GM21737 (cell line): Measurements from ENCODE around the gene CACFD1.

Experiments used
- ATAC-seq: cut with Tn5 transposase; IDR thresholded peaks from one replicate; pipeline ENCODE4 v1.9.1; 2021; ENCODE audit warnings: mild to moderate bottlenecking, moderate library complexity; ENCODE audit not compliant: unreplicated experiment

The CACFD1 gene

GRCh38 chr9:133459476-133460404 is at the start of gene CACFD1:
Gene CACFD1 (plus strand): TSS chr9:133459978. CDS start chr9:133460067, 89 bp downstream.
- peak; percentile 63 for ATAC-seq

DNA sequence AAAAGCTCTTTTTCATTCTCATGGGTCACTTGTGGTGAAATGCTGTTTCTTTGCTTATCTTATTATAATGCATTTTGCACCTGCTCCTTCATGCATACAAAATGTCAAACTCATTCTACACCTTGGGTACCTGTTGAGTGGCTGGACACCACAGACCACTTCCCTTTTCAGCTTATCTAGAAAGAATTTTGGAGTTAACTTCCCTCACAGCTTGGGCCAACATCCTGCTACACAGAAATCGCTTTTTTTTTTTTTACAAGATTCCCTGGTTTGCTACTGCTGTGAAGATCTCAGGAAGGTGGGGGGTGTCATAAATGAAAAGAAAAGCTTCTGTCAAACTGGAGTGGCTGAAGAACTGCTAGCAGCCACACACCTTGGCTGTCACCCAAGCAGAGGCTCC is 44.6 kb upstream of the CACFD1 start:
- no peak for ATAC-seq

GRCh38 chr9:133417541-133418461 is 42.0 kb upstream of the CACFD1 start, which contains the start of gene REXO4:
Gene REXO4 (minus strand): TSS chr9:133418010. CDS start chr9:133417844, 166 bp downstream.
- ATAC-seq: peak; percentile 65

GRCh38 chr9:133419005-133419404 is 40.8 kb upstream of the CACFD1 start:
- ATAC-seq: no peak

GRCh38 chr9:133420392-133420827 is 39.4 kb upstream of the CACFD1 start:
- peak; percentile 33 for ATAC-seq

GRCh38 chr9:133421615-133422542 is 37.9 kb upstream of the CACFD1 start, which contains the start of gene ADAMTS13:
Gene ADAMTS13 (plus strand): TSS chr9:133422367. CDS start chr9:133422444, 77 bp downstream.
- no peak for ATAC-seq

DNA sequence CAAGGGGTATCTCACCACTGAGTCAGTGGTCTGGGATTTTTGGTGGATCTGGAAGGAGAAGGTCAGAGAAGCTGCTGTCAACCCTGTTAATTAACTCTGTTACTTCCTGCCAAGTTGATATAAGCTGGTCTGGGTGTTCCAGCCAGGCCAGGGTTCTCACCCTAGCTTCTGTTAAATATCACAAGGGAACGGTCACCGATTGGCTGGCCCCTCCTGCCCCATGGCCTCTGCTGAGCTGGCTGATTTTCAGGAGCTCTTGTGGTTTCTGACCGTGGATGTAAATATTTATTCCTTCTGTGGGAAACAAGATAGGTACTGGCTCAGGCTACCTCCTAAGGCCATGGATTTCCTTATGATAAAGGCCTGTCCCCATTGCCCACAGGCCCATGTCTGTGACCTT is 36.6 kb upstream of the CACFD1 start:
- ATAC-seq: no peak

DNA sequence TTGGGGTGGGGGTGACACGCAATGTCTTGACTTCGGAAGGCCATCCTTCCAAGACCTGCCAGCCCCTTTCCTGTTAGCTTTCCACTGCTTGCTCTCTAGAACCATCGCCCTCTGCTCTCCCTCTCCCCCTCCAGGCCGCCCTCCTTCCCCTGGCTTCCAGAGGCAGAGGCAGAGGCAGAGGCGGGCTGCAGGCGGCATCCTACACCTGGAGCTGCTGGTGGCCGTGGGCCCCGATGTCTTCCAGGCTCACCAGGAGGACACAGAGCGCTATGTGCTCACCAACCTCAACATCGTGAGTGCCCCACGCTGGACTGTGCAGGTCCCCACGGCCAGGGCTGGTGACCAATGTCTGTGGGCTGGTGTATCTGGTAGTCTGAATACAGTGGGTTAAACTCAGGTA is 35.6 kb upstream of the CACFD1 start:
- no peak for ATAC-seq

GRCh38 chr9:133425049-133425632 is 34.6 kb upstream of the CACFD1 start:
- ATAC-seq: no peak

GRCh38 chr9:133426011-133426410 is 33.8 kb upstream of the CACFD1 start:
- no peak for ATAC-seq

- no peak for ATAC-seq
These were observed 32.0 kb upstream of the CACFD1 start for GRCh38 chr9:133427658-133428348.

DNA sequence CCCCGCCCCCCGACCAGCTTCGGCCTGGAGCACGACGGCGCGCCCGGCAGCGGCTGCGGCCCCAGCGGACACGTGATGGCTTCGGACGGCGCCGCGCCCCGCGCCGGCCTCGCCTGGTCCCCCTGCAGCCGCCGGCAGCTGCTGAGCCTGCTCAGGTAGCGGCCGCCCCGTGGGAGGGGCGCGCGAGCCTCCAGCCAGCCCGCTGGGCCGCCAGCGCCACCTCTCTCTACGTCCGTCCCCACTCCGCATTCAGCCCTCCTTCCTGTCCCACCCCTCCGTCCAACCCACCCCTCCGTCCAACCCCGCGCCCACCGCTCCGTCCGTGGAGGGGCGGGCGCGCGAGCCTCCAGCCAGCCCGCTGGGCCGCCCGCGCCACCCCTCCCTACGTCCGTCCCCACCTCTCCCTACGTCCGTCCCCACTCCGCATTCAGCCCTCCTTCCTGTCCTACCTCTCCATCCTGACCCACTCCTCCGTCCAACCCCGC is 31.1 kb upstream of the CACFD1 start:
- no peak for ATAC-seq

GRCh38 chr9:133429214-133429613 is 30.6 kb upstream of the CACFD1 start:
- ATAC-seq: no peak

- ATAC-seq: no peak
These were observed 30.1 kb upstream of the CACFD1 start for GRCh38 chr9:133429641-133430161.

- ATAC-seq: no peak
These were observed 29.5 kb upstream of the CACFD1 start for GRCh38 chr9:133430244-133430643.

DNA sequence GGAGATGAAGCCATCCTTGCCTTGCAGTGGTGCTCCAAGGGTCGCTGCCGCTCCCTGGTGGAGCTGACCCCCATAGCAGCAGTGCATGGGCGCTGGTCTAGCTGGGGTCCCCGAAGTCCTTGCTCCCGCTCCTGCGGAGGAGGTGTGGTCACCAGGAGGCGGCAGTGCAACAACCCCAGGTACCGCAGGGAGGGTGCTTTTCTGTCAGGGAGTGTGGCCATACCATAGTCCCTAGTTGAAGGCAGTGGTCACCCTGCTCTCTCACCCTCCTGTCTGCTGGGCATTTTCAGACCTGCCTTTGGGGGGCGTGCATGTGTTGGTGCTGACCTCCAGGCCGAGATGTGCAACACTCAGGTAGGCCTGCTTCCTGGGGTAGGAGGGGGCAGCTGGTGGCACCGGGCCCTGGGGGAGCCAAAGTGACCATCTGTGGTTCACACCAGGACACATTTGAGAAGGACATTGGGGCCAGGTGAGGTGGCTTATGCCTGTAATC is 26.4 kb upstream of the CACFD1 start:
- ATAC-seq: no peak

GRCh38 chr9:133436681-133437080 is 23.1 kb upstream of the CACFD1 start:
- no peak for ATAC-seq

- no peak for ATAC-seq
These were observed 21.8 kb upstream of the CACFD1 start for GRCh38 chr9:133437753-133438531.
